Right atrium auricular region (tissue), 2 donors: ENCODE data around the gene SCYL1. TPM values are rescaled to one million over a fixed set of nuclear protein-coding genes. Genes with fewer than 3 reads are reported as not detected.

Source experiments
- DNase-seq: peaks from one replicate; pipeline ENCODE4 v3.0.0-alpha.2; 2019; ENCODE audit warnings: low spot score
- H3K27ac ChIP-seq, 2 donors: fragments of 200-600 bp; sonication (generic); 1 replicate in 1 of 2; 2 replicates in 1 of 2; pipeline ENCODE4 v1.5.1; 2016 to 2019
- H3K27me3 ChIP-seq, 2 donors: fragments of 200-600 bp; sonication (generic); one replicate each; pipeline versions ENCODE4 v1.5.1 to v1.6.0; 2017 to 2019
- H3K36me3 ChIP-seq: fragments of 200-600 bp; sonication (generic); one replicate; pipeline ENCODE4 v1.5.1; 2016
- H3K4me1 ChIP-seq, 2 donors: fragments of 200-600 bp; sonication (generic); one replicate each; pipeline versions ENCODE4 v1.5.1 to v1.6.0; 2017 to 2019
- H3K4me3 ChIP-seq, 2 donors: fragments of 200-600 bp; sonication (generic); 1 replicate in 1 of 2; 2 replicates in 1 of 2; pipeline ENCODE4 v1.5.1; 2017 to 2019; ENCODE audit warnings: mild to moderate bottlenecking in 1 of 2, moderate library complexity in 1 of 2
- H3K9me3 ChIP-seq, 2 donors: fragments of 200-600 bp; sonication (generic); one replicate each; pipeline ENCODE4 v1.5.1; 2019
- CTCF ChIP-seq, 2 donors: fragments of 200-600 bp; sonication (generic); IDR thresholded peaks; one replicate each; pipeline ENCODE4 v1.5.1; 2019; ENCODE audit warnings: antibody characterized with exemption in 2 of 2
- total RNA-seq, 2 donors: library from RNA; depleted of rRNA; stranded (reverse); fragments of >200 nt; gene quantifications; one replicate each; pipeline ENCODE4 v1.1.0, GENCODE V29; 2016

Gene SCYL1
- total RNA-seq, 2 donors from 2014 or later: 71.8 to 89.7 TPM

- Histone ChIP-seq H3K36me3 (peaks cover 34% of the 10 kb centered on the region), H3K4me3 (peak overlapping the region; percentile 66 to 84), H3K27me3 (no peaks in the 10 kb centered on the region), H3K4me1 (peaks cover 0 to 57% of the 10 kb centered on the region in 2 donors), H3K9me3 (no peaks in the 10 kb centered on the region), H3K27ac (peak overlapping the region; percentile 94 to 97)
- TF ChIP-seq CTCF (IDR thresholded peaks at IDR 0.05): no peak
- peak; percentile 84 for DNase-seq
Observed at GRCh38 chr11:65576867-65577755, 52.2 kb downstream of the SCYL1 start.

GRCh38 chr11:65577756-65578109 lies 52.9 kb downstream of the SCYL1 start:
- Histone ChIP-seq H3K9me3 (no peaks in the 10 kb centered on the region), H3K27ac (peak overlapping the region; percentile 94 to 97), H3K4me1 (peaks cover 0 to 56% of the 10 kb centered on the region in 2 donors), H3K27me3 (no peaks in the 10 kb centered on the region), H3K36me3 (peaks cover 36% of the 10 kb centered on the region), H3K4me3 (peak overlapping the region; percentile 66 to 84)
- no peak for DNase-seq
- no peak for TF ChIP-seq CTCF (IDR thresholded peaks at IDR 0.05)

- no peak for DNase-seq
- H3K9me3 ChIP-seq: no peaks in the 10 kb centered on the region
- H3K27me3 ChIP-seq: no peaks in the 10 kb centered on the region
- H3K27ac ChIP-seq: peak overlapping the region; percentile 94 to 97
- no peak for TF ChIP-seq CTCF (IDR thresholded peaks at IDR 0.05)
- peak overlapping the region in 1 of 2 donors; percentile 84 for H3K4me3 ChIP-seq
- peaks cover 0 to 52% of the 10 kb centered on the region in 2 donors for H3K4me1 ChIP-seq
- H3K36me3 ChIP-seq: peaks cover 38% of the 10 kb centered on the region
Observed at GRCh38 chr11:65578134-65578533, 53.3 kb downstream of the SCYL1 start.

GRCh38 chr11:65578667-65579066 lies 53.8 kb downstream of the SCYL1 start:
- TF ChIP-seq CTCF (IDR thresholded peaks at IDR 0.05): no peak
- Histone ChIP-seq H3K36me3 (peaks cover 43% of the 10 kb centered on the region), H3K27ac (no peak overlapping the region), H3K4me3 (no peak overlapping the region), H3K4me1 (peaks cover 0 to 47% of the 10 kb centered on the region in 2 donors), H3K27me3 (no peaks in the 10 kb centered on the region), H3K9me3 (no peaks in the 10 kb centered on the region)
- no peak for DNase-seq

- Histone ChIP-seq H3K9me3 (no peaks in the 10 kb centered on the region), H3K4me1 (peaks cover 0 to 43% of the 10 kb centered on the region in 2 donors), H3K4me3 (no peak overlapping the region), H3K27me3 (no peaks in the 10 kb centered on the region), H3K27ac (no peak overlapping the region), H3K36me3 (peaks cover 48% of the 10 kb centered on the region)
- DNase-seq: no peak
- no peak for TF ChIP-seq CTCF (IDR thresholded peaks at IDR 0.05)
Observed at GRCh38 chr11:65579291-65579690, 54.4 kb downstream of the SCYL1 start.
